GM18498 (cell line): ENCODE measurements around the gene IQCK.
"Not testable (repeated sequence)": the region's sequence is repeated elsewhere in the genome, so short reads cannot be mapped to it uniquely, and the experiment has no call there.

Source experiments
- ATAC-seq: cut with Tn5 transposase; IDR thresholded peaks from one replicate; pipeline ENCODE4 v1.9.1; 2021; ENCODE audit warnings: mild to moderate bottlenecking, moderate library complexity; ENCODE audit not compliant: unreplicated experiment

Gene IQCK

GRCh38 chr16:19785081-19785480 is 67.0 kb downstream of the IQCK start:
- ATAC-seq = no peak

- no peak for ATAC-seq
These were observed 67.5 kb downstream of the IQCK start for GRCh38 chr16:19785512-19786130.

GRCh38 chr16:19801369-19801768 is 83.3 kb downstream of the IQCK start:
- not testable (repeated sequence) for ATAC-seq

DNA sequence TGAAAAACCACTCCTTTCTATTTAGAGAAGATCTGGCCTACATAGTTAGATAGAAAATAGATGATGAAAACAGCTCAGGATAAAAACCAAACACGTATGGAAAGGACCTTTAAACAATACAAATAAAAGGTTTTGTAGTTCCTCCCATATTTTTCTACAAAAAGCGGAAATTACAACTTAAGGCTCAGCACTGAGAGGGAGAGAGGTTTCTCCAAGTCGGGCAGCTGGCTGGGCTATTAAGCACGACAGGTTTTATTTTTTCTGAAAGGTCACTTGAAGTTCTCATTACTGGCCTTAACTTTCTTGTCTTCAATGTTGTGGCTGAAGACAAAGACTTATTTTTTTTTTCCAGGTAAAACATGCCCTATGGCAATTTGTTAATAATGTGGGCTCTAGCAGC is 83.8 kb downstream of the IQCK start:
- not testable (repeated sequence) for ATAC-seq

GRCh38 chr16:19802612-19803011 is 84.5 kb downstream of the IQCK start:
- no peak for ATAC-seq

DNA sequence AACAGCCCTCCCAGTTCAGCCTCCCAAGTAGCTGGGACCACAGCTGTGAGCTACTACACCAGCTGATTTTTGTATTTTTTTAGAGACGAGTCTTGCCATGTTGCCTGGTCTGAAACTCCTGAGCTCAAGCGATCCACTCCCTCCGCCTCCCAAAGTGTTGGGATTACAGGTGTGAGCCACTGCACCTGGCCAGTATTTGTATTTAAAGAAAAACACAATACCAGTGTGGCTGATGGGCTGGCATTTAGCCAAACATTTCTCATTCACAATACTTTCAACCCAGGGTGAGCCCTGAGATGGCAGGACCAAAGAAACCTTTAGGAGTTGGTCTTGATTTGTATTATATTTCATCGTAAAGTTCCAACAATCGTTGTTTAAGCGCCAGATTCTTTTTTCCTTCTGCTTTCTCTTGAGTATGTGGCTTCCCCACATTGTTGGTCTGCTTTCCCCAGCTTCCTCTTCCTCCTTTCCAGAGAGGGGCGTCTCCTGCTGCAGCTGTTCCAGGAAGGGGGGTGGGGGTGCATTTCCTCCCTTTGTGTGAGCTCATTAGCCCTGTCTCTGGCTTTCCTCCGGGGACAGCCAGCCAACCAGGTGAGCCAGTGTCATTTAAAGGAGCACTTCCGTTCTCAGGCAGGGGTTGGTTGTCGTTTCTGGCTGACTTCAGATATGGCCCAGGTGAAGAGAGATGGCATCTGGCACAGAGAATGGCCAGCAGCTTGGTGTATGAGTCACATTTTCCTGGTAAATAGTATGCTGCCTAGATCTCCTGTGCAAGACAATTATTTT is 86.7 kb downstream of the IQCK start:
- ATAC-seq = no peak

- ATAC-seq = no peak
These were observed 87.5 kb downstream of the IQCK start for GRCh38 chr16:19805459-19806162.

DNA sequence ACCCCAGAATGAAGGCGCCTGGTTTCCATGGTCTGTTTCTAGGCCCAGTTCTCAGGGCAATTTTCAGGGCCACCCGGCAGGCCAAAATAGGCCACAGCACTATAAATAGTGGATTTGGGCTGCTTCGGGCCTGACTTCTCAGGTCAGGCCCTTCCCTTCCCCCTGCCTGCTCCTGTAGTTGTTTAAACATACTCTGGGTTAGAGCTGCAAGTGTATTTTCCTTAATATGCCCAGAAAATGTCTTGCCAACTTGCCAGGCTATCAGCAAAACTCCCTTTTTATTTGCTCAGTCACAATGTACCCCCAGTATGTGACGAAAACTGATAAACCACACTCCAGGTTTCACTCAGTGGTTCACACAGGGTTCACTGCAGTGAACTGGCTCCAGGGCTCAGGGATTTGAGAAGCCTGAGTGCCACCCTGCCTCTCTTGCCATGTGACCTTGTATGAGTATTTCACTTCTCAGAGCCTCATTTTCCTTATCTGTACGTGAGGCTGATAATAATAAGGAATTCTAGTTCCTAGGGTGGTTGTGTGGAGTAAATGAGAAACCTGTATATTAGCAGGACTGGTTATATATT is 90.1 kb downstream of the IQCK start:
- peak; percentile 53 for ATAC-seq

- no peak for ATAC-seq
These were observed 91.1 kb downstream of the IQCK start for GRCh38 chr16:19809121-19809635.

DNA sequence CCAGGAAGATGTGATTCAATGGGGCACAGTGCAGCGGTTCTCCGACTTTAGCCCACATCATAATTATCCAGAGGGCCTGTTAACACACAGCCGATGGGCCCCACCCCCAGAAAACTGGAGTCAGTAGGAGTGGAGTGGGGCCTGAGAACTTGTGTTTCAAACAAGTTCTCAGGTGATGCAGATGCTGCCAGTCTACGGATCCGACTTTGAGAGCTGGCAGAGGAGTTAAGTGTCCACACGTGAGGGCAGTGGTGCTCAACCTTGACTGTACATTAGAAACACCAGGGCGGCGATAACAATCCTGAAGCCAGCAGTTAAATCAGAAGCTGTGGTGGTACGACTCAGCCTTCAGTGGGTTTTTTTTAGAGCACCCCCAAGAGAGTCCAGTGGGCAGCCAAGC is 91.6 kb downstream of the IQCK start:
- no peak for ATAC-seq

GRCh38 chr16:19810817-19811731 is 93.0 kb downstream of the IQCK start:
- ATAC-seq = no peak

- no peak for ATAC-seq
These were observed 94.9 kb downstream of the IQCK start for GRCh38 chr16:19812986-19813385.

DNA sequence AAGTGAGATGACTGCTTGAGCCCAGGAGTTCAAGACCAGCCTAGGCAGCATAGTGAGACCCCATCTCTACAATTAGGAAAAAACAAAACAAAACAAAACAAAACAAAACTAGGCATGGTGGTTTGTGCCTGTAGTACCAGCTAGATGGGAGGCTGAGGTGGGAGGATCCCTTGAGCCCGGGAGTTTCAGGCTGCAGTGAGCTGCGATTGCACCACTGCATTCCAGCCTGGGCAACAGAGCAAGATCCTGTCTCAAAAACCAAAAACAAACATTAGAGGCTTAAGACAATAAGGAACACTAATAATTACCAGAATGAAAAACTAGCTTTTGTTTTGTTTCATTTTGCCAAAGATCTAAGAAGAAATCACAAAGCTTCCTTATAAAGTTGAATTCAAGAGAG is 97.3 kb downstream of the IQCK start:
- ATAC-seq = no peak

DNA sequence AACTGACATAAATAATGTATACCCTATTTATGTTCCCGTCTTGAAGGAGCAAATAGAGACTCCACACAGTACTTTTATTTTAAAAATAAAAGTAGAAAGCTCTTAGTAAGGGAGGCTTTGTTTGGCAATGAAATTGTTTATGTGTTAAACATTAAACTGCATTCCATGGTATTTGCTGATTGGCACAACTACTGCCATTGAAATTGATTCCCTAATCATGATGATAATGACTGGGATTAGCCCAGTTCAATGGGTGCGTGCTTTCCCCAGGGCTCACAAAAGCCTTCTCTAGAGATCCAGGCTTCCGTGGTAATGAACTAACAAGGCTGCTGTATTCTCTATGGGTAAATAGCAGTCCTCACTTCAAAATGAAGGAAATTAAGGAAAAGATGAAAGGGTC is 99.1 kb downstream of the IQCK start:
- no peak for ATAC-seq

- no peak for ATAC-seq
These were observed 99.8 kb downstream of the IQCK start for GRCh38 chr16:19817875-19818274.

- no peak for ATAC-seq
These were observed 104.5 kb downstream of the IQCK start for GRCh38 chr16:19822533-19822932.

DNA sequence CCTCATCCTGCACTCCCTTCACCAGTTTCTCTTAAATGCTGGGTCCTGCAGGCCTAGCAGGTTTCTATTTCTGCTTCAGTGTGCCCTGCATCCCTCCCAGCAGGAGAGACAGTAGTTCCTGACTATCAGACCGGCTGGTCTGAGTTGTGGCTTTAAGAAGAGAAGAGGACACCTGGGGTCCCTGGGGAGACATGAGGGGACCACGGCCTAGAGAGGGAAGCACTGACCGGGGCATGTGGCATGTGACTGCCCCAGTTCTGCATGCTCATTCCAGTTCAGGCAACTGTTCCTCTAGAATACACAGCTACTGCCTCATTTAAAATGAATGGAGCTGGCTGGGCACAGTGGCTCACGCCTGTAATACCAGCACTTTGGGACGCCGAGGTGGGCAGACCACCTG is 105.3 kb downstream of the IQCK start:
- no peak for ATAC-seq

GRCh38 chr16:19824216-19824615 is 106.1 kb downstream of the IQCK start:
- no peak for ATAC-seq

DNA sequence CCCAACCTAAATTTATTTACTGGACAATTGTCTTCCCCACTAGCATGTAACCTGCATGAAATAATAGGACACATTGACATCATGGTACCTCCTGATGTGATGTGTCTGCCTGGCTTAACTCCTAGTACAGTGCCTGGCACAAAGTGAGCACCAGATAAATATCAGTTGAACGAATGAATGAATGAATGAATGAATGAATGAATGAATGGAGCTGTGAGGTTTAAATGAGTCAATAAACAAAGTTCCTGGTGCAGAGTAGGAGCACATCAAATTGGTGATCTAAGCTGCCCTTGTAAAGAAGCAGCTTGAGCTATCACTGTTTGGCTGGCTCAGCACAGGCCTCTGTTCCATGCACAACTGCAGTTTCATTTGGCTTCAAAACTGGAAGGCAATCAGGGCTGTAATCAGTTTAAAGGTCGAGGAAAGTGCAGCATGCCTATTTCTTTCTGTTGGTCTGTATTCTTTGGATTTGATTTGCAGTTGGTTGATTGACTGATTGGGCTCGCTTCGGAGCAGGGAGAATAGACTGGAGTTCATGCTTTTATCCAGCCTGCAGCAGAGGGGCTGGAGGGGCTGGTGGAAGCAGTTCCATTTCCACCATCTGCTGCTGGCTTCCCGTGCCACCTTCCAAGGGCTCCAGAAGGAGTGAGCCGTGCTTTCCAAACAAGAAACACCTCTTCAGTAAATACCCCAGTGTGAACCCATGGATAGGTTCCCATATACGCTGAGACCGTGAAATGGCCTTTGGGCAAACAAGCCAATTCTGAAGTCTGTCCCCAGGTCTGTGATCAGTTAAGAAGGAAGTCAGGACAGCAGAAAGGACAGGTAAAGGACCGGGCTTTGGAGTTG is 112.0 kb downstream of the IQCK start:
- no peak for ATAC-seq
